NCI-H128 (cell line): ENCODE results near the gene GNAT3.

Experiments used
- DNase-seq: peaks from one replicate; lab custom pipeline; 2025; ENCODE audit not compliant: unreplicated experiment; lab: John Stamatoyannopoulos, UW

Gene GNAT3

GRCh38 chr7:80467069-80467468 is 44.8 kb downstream of the GNAT3 start:
- DNase-seq = no peak

GRCh38 chr7:80466636-80467035 is 45.2 kb downstream of the GNAT3 start:
- DNase-seq = no peak

GRCh38 chr7:80464211-80464610 is 47.7 kb downstream of the GNAT3 start:
- no peak for DNase-seq

GRCh38 chr7:80463272-80463920 is 48.5 kb downstream of the GNAT3 start:
- DNase-seq = no peak

GRCh38 chr7:80460857-80461256 is 51.0 kb downstream of the GNAT3 start:
- DNase-seq = no peak

- no peak for DNase-seq
These were observed 51.9 kb downstream of the GNAT3 start for GRCh38 chr7:80459776-80460510.

GRCh38 chr7:80458822-80459725 is 52.8 kb downstream of the GNAT3 start:
- DNase-seq = no peak

GRCh38 chr7:80453699-80454340 is 58.0 kb downstream of the GNAT3 start:
- no peak for DNase-seq

- no peak for DNase-seq
These were observed 61.1 kb downstream of the GNAT3 start for GRCh38 chr7:80450621-80451308.

- DNase-seq = no peak
These were observed 62.0 kb downstream of the GNAT3 start for GRCh38 chr7:80449836-80450235.

- DNase-seq = no peak
These were observed 66.5 kb downstream of the GNAT3 start for GRCh38 chr7:80445351-80445750.

- no peak for DNase-seq
These were observed 67.1 kb downstream of the GNAT3 start for GRCh38 chr7:80444811-80445210.

- DNase-seq = no peak
These were observed 68.5 kb downstream of the GNAT3 start for GRCh38 chr7:80443325-80443724.

- DNase-seq = no peak
These were observed 71.0 kb downstream of the GNAT3 start for GRCh38 chr7:80440883-80441282.

GRCh38 chr7:80439894-80440821 is 71.7 kb downstream of the GNAT3 start:
- DNase-seq = no peak

GRCh38 chr7:80435521-80435920 is 76.3 kb downstream of the GNAT3 start:
- no peak for DNase-seq

GRCh38 chr7:80434047-80434446 is 77.8 kb downstream of the GNAT3 start:
- no peak for DNase-seq

- no peak for DNase-seq
These were observed 79.7 kb downstream of the GNAT3 start for GRCh38 chr7:80432166-80432565.

GRCh38 chr7:80429181-80429580 is 82.7 kb downstream of the GNAT3 start:
- no peak for DNase-seq
